PC-9 (cell line): ENCODE results near the gene DACH2.

Experiments used
- EZH2 ChIP-seq: fragments of 200-600 bp; sonication (generic); IDR thresholded peaks from 2 replicates; pipeline ENCODE4 v1.8.0; 2017; ENCODE audit warnings: antibody characterized with exemption, low read depth
- TF ChIP-seq, protein P1 (sequence below): fragments of 200-600 bp; sonication (generic); conservative IDR thresholded peaks from 2 replicates; pipeline ENCODE4 v1.6.1; 2017; ENCODE audit warnings: mixed run types, antibody characterized with exemption, mild to moderate bottlenecking, moderate library complexity

DNA sequence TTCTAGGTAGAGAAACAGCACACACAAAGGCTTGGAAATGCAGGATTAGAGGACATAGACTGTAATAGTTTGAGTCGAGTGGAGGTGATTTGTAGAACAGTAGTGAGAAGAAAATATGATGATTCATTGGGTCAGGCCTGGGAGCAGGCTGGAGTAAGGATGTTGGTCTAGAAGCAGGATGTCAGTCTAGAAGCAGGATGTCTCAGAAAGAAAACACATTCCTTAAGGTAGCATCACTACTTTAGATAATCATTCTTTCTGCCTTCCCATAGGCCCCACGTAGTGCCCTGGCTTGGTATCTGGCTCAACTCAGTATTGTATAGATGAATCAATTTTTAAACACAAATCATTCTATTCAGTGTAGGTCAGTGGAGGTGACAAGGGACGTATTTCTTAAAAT is 11.2 kb upstream of the DACH2 start:
- TF ChIP-seq EZH2 = no peak
- TF ChIP-seq, protein P1, sequence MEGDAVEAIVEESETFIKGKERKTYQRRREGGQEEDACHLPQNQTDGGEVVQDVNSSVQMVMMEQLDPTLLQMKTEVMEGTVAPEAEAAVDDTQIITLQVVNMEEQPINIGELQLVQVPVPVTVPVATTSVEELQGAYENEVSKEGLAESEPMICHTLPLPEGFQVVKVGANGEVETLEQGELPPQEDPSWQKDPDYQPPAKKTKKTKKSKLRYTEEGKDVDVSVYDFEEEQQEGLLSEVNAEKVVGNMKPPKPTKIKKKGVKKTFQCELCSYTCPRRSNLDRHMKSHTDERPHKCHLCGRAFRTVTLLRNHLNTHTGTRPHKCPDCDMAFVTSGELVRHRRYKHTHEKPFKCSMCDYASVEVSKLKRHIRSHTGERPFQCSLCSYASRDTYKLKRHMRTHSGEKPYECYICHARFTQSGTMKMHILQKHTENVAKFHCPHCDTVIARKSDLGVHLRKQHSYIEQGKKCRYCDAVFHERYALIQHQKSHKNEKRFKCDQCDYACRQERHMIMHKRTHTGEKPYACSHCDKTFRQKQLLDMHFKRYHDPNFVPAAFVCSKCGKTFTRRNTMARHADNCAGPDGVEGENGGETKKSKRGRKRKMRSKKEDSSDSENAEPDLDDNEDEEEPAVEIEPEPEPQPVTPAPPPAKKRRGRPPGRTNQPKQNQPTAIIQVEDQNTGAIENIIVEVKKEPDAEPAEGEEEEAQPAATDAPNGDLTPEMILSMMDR = no peak
